Measurements from ENCODE around the gene CCSER1. TPM values are rescaled to one million over a fixed set of nuclear protein-coding genes. Genes with fewer than 3 reads are reported as not detected.

The CCSER1 gene
- total RNA-seq, 2 experiments from 2014 or later = not detected

GRCh38 chr4:91268913-91269312 is 1141.7 kb downstream of the CCSER1 start:
- Histone ChIP-seq H3K9me3 (ENCODE audit: low read length) (no peaks in the 10 kb centered on the region), H3K27ac (ENCODE audit: low read depth, low read length, poor library complexity, severe bottlenecking) (no peak overlapping the region), H3K36me3 (ENCODE audit: insufficient read depth, low read length) (no peaks in the 10 kb centered on the region), H3K4me1 (ENCODE audit: insufficient read depth, low read length, poor library complexity, severe bottlenecking) (no peaks in the 10 kb centered on the region), H4K20me1 (ENCODE audit: insufficient read depth, low read length) (no peaks in the 10 kb centered on the region), H2AFZ (ENCODE audit: low read length) (no peak overlapping the region), H3K4me2 (ENCODE audit: low read length) (no peak overlapping the region), H3K79me2 (ENCODE audit: insufficient read depth, low read depth, low read length) (no peaks in the 10 kb centered on the region), H3K4me3 (ENCODE audit: low read depth, low read length, poor library complexity, severe bottlenecking) (no peak overlapping the region), H3K9me2 (ENCODE audit: insufficient read depth, low read length) (no peaks in the 10 kb centered on the region)
- intact Hi-C loops (cut with micrococcal nuclease; ENCODE audit: unreplicated experiment) = no loop called here
- no TSS peak for BruUV-seq (replicated peaks)
- no peak for DNase-seq (ENCODE audit: low spot score)
- TF ChIP-seq EZH2phosphoT487 (IDR thresholded peaks at IDR 0.05; ENCODE audit: borderline replicate concordance, low read depth, low read length) = no peak
- TF ChIP-seq, protein P1, sequence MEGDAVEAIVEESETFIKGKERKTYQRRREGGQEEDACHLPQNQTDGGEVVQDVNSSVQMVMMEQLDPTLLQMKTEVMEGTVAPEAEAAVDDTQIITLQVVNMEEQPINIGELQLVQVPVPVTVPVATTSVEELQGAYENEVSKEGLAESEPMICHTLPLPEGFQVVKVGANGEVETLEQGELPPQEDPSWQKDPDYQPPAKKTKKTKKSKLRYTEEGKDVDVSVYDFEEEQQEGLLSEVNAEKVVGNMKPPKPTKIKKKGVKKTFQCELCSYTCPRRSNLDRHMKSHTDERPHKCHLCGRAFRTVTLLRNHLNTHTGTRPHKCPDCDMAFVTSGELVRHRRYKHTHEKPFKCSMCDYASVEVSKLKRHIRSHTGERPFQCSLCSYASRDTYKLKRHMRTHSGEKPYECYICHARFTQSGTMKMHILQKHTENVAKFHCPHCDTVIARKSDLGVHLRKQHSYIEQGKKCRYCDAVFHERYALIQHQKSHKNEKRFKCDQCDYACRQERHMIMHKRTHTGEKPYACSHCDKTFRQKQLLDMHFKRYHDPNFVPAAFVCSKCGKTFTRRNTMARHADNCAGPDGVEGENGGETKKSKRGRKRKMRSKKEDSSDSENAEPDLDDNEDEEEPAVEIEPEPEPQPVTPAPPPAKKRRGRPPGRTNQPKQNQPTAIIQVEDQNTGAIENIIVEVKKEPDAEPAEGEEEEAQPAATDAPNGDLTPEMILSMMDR (conservative IDR thresholded peaks at IDR 0.05; ENCODE audit: low read length) = no peak
- ChIA-PET CTCF (ENCODE audit: unreplicated experiment) (no interaction called here), POLR2A (no interaction called here)

DNA sequence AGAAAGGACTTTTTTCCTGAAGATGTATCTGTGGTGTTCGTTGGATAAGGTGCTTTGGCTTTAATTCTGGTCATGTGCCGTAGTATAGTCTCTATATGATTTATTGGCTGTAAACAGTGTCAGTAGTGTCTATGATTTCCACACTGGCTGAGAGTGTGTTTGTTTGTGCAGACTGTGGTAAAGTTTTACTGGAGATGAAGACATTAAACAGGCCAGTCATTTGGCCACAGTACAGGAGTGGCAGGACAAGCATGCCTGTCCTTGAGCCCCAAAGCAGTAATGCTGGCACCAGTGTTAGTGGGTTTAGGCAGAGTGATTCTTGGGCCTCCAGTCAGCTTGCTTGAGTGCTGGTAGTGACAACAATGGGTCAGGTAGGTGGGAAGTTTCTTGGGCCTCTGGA is 1152.7 kb downstream of the CCSER1 start:
- intact Hi-C loops (cut with micrococcal nuclease; ENCODE audit: unreplicated experiment) = no loop called here
- no peak for DNase-seq (ENCODE audit: low spot score)
- Histone ChIP-seq H3K36me3 (ENCODE audit: insufficient read depth, low read length) (no peaks in the 10 kb centered on the region), H3K4me2 (ENCODE audit: low read length) (no peak overlapping the region), H4K20me1 (ENCODE audit: insufficient read depth, low read length) (no peaks in the 10 kb centered on the region), H3K4me1 (ENCODE audit: insufficient read depth, low read length, poor library complexity, severe bottlenecking) (no peaks in the 10 kb centered on the region), H2AFZ (ENCODE audit: low read length) (no peak overlapping the region), H3K9me2 (ENCODE audit: insufficient read depth, low read length) (no peaks in the 10 kb centered on the region), H3K27ac (ENCODE audit: low read depth, low read length, poor library complexity, severe bottlenecking) (no peak overlapping the region), H3K9me3 (ENCODE audit: low read length) (no peaks in the 10 kb centered on the region), H3K79me2 (ENCODE audit: insufficient read depth, low read depth, low read length) (no peaks in the 10 kb centered on the region), H3K4me3 (ENCODE audit: low read depth, low read length, poor library complexity, severe bottlenecking) (no peak overlapping the region)
- ChIA-PET POLR2A (no interaction called here), CTCF (ENCODE audit: unreplicated experiment) (no interaction called here)
- no TSS peak for BruUV-seq (replicated peaks)
- no peak for TF ChIP-seq EZH2phosphoT487 (IDR thresholded peaks at IDR 0.05; ENCODE audit: borderline replicate concordance, low read depth, low read length)
- TF ChIP-seq, protein P1 (conservative IDR thresholded peaks at IDR 0.05; ENCODE audit: low read length) = no peak

DNA sequence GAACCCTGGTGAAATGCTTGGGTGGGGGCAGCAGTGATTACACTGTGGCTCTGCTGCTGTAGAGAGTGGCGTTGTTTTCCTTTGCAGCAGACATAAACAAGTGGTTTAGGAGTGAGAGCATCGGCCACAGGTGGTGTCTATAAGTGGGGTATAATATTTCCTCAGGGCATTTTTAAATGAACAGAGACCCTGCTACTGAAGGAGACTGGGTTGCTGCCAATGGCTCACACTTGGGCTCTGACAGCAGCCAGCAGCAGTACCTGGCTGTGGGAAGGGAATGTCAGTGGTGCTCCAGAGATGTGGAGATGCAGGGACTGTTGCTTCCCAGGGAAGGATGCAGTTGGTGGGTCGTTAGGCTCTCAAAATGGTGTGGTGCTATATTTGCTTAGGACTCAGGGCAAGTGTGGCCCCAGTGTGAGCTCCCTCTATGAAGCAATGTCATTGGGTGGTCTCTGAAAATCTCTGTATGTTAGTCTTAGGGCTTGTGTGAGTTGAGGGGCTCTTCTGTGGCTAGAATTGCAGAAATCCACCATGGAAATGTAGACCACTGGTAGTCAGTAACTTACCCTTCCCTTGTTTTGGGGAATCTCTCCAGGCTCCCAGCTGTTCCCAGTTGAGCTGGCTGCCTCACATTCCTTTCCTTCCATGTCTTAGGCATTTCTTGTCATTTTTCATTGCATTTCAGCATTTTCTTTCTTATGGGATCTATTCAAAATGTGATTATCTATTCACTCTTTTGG is 1153.5 kb downstream of the CCSER1 start:
- TF ChIP-seq, protein P1 (conservative IDR thresholded peaks at IDR 0.05; ENCODE audit: low read length) = no peak
- no peak for TF ChIP-seq EZH2phosphoT487 (IDR thresholded peaks at IDR 0.05; ENCODE audit: borderline replicate concordance, low read depth, low read length)
- no peak for DNase-seq (ENCODE audit: low spot score)
- CTCF ChIA-PET (ENCODE audit: unreplicated experiment) = no interaction called here
- Histone ChIP-seq H3K4me3 (ENCODE audit: low read depth, low read length, poor library complexity, severe bottlenecking) (no peak overlapping the region), H3K4me2 (ENCODE audit: low read length) (no peak overlapping the region), H3K9me3 (ENCODE audit: low read length) (no peaks in the 10 kb centered on the region), H2AFZ (ENCODE audit: low read length) (no peak overlapping the region), H3K36me3 (ENCODE audit: insufficient read depth, low read length) (no peaks in the 10 kb centered on the region), H4K20me1 (ENCODE audit: insufficient read depth, low read length) (no peaks in the 10 kb centered on the region), H3K79me2 (ENCODE audit: insufficient read depth, low read depth, low read length) (no peaks in the 10 kb centered on the region), H3K9me2 (ENCODE audit: insufficient read depth, low read length) (no peaks in the 10 kb centered on the region), H3K4me1 (ENCODE audit: insufficient read depth, low read length, poor library complexity, severe bottlenecking) (no peaks in the 10 kb centered on the region), H3K27ac (ENCODE audit: low read depth, low read length, poor library complexity, severe bottlenecking) (no peak overlapping the region)
- BruUV-seq (replicated peaks) = no TSS peak
- POLR2A ChIA-PET = no interaction called here
- intact Hi-C loops (cut with micrococcal nuclease; ENCODE audit: unreplicated experiment) = no loop called here
